Karpas-422 (cell line): ENCODE results near the gene DMGDH. TPM values are rescaled to one million over a fixed set of nuclear protein-coding genes. Genes with fewer than 3 reads are reported as not detected.
"Not testable (repeated sequence)": the region's sequence is repeated elsewhere in the genome, so short reads cannot be mapped to it uniquely, and the experiment has no call there.

Experiments used
- DNase-seq: peaks from one replicate; pipeline ENCODE4 v3.0.0-alpha.2; 2015
- H2AFZ ChIP-seq: fragments of 200-600 bp; sonication (generic); 2 replicates; pipeline ENCODE4 v1.6.1; 2014; ENCODE audit warnings: antibody characterized with exemption, low read length, mixed read lengths
- H3K27ac ChIP-seq: fragments of 200-600 bp; sonication (generic); 2 replicates; pipeline ENCODE4 v1.5.1; 2014; ENCODE audit warnings: mild to moderate bottlenecking, low read length, moderate library complexity
- H3K27me3 ChIP-seq: fragments of 200-600 bp; sonication (generic); 2 replicates; pipeline ENCODE4 v1.6.1; 2014; ENCODE audit warnings: low read length, mixed read lengths
- H3K36me3 ChIP-seq: fragments of 200-600 bp; sonication (generic); 2 replicates; pipeline ENCODE4 v1.6.1; 2014; ENCODE audit warnings: low read length, mixed read lengths; ENCODE audit not compliant: insufficient read depth
- H3K4me1 ChIP-seq: fragments of 200-600 bp; sonication (generic); 2 replicates; pipeline ENCODE4 v1.6.1; 2014; ENCODE audit warnings: mild to moderate bottlenecking, low read length, mixed read lengths
- H3K4me2 ChIP-seq: fragments of 200-600 bp; sonication (generic); 2 replicates; pipeline ENCODE4 v1.6.1; 2014; ENCODE audit warnings: low read length, low read depth, mild to moderate bottlenecking; ENCODE audit not compliant: poor library complexity, severe bottlenecking
- H3K4me3 ChIP-seq: fragments of 200-600 bp; sonication (generic); 2 replicates; pipeline ENCODE4 v1.5.1; 2014; ENCODE audit warnings: mild to moderate bottlenecking, antibody characterized with exemption, low read length, mixed read lengths
- H3K79me2 ChIP-seq: fragments of 200-600 bp; sonication (generic); 2 replicates; pipeline ENCODE4 v1.6.1; 2014; ENCODE audit warnings: mild to moderate bottlenecking, low read length, mixed read lengths
- H3K9ac ChIP-seq: fragments of 200-600 bp; sonication (generic); 2 replicates; pipeline ENCODE4 v1.6.0; 2014; ENCODE audit warnings: low read length
- H3K9me2 ChIP-seq: fragments of 200-600 bp; sonication (generic), shearing (Covaris generic); replicated peaks from 2 replicates; pipeline ENCODE4 v1.6.0; 2014; ENCODE audit warnings: mild to moderate bottlenecking, low read length, moderate library complexity; ENCODE audit not compliant: insufficient read depth
- H3K9me3 ChIP-seq: fragments of 300-700, 200-600 bp; sonication (generic); 2 replicates; pipeline ENCODE4 v1.6.1; 2014; ENCODE audit warnings: low read length, mixed read lengths
- H4K20me1 ChIP-seq: fragments of 200-600 bp; sonication (generic); 2 replicates; pipeline ENCODE4 v1.6.1; 2014; ENCODE audit warnings: mild to moderate bottlenecking, antibody characterized with exemption, low read length, low read depth; ENCODE audit not compliant: insufficient read depth
- total RNA-seq: library from RNA; depleted of rRNA; stranded (reverse); fragments of >200 nt; shearing (Covaris generic); gene quantifications from 2 replicates; pipeline ENCODE4 v1.2.3, GENCODE V29; 2014; ENCODE audit warnings: low replicate concordance

The DMGDH gene
- total RNA-seq, 1 experiment from 2014 or later = not detected

DNA sequence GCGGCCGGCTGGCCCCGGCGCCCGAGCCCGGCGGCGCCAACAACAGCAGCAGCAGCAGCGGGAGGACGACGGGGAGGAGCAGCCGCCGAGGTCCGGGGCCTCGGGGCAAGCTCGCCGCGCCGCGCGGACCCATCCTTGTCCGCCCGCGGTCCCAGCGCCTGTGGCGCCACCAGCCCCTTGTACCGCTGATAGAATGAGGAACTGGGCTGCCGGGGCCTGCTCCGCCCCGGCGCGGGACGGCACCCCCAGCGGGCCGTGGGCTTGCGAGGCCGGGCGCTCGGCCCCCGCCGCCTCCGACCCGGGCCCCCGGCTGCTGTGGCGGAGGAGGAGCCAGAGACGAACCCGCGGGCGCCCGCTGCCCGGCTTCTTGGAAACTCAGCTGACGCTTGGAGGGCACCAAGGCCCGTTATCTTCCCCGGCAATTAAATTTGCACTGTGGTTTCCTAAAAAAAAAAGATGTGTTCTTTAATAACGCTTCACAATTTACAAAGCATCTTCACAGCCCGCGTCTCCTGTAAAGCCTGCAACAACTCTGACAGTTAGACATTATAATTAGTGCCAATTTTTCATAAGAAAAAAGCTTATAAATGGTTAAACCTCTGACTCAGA, 84.3 kb downstream of the DMGDH start, which contains the start of gene ARSB:
Gene ARSB (minus strand): TSS at position 195 of the 609 bp plus-strand sequence. CDS start 62 bp downstream, at position 133.
- DNase-seq = peak; percentile 81
- H3K9ac ChIP-seq = peak within 1 kb of the TSS; percentile 80
- H3K4me1 ChIP-seq = peaks cover 18% of the 10 kb centered on the region
- H3K79me2 ChIP-seq = no peaks in the 10 kb centered on the region
- H3K9me3 ChIP-seq = no peaks in the 10 kb centered on the region
- peak within 1 kb of the TSS; percentile 97 for H2AFZ ChIP-seq
- H3K9me2 ChIP-seq = no peaks in the 10 kb centered on the region
- no peak within 1 kb of the TSS for H3K27ac ChIP-seq
- peak within 1 kb of the TSS; percentile 90 for H3K4me2 ChIP-seq
- no peaks in the 10 kb centered on the region for H4K20me1 ChIP-seq
- peak within 1 kb of the TSS; percentile 70 for H3K4me3 ChIP-seq
- no peaks in the 10 kb centered on the region for H3K27me3 ChIP-seq
- no peaks in the 10 kb centered on the region for H3K36me3 ChIP-seq

DNA sequence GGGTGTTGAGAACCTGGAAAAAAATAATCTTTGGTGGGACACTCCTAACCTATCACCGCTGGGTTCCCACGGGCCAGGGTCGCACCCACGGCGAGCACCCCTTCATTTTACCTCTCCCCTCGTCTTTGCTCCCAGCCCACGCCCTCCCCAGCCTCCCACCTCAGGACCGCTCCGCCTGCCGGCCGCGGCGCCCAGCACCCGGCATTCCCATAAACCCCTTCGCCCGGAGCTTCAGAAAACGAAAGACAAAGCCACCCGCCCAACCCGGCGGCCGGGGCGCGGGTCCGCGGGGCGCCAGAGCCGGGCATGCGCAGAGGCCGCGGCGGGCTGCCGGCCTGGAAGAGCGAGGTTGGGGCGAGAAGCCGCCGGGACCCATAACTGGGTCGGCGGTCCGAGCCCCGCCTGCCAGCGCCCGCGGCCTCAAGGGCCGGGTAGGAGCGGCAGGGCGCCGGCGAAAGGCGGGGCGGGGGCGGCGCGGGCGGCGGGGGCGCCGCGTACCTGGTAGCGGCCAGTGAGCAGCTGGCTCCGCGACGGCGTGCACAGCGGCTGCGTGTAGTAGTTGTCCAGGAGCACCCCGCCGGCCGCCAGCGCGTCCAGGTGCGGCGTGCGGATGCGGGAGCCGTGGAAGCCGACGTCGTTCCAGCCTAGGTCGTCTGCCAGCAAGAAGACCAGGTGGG, 84.9 kb downstream of the DMGDH start:
- Histone ChIP-seq H3K9ac (peak overlapping the region; percentile 80), H3K9me2 (no peaks in the 10 kb centered on the region), H3K27ac (no peak overlapping the region), H3K4me1 (peaks cover 18% of the 10 kb centered on the region), H2AFZ (peak overlapping the region; percentile 97), H4K20me1 (no peaks in the 10 kb centered on the region), H3K79me2 (no peaks in the 10 kb centered on the region), H3K27me3 (no peaks in the 10 kb centered on the region), H3K36me3 (no peaks in the 10 kb centered on the region), H3K4me2 (peak overlapping the region; percentile 90), H3K4me3 (peak overlapping the region; percentile 70), H3K9me3 (no peaks in the 10 kb centered on the region)
- peak; percentile 87 for DNase-seq

DNA sequence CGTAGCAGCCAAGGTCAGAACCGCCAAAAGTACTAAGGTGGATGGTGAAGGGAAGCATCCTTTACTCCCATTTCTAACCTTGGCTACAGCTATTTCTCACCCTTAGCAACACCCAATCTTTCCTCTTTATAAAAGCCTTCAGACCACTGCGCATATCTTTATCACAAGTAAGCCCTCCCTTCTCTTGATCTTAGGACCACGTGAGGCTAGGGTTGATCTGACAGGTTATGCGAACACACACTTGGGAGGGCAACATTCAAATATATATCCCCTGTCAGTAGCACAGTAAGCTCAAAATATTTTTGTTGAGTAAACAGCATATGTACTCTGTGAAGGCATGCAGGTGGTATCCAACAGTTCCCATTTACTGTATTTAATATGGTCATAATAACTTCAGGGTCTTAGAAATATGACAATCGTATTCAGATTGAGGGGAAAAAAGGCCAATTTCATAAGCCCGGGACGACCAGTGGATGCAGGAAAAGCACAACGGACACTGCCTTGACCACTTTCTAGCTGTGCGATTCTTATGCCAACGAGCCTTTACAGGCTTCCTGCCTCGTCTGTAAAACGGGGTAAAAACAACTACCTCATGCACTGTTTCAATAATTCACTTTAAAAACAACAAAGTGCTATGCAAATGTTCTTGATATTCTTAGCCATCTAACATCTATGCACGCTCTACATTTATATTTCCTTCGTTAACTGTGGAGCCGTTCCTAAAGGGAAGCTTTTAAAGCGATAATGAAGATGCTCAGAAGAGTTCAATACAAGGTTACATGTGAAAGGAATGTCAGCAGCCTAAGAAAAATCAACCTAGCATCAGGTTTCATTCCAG, 85.7 kb downstream of the DMGDH start:
- H3K27me3 ChIP-seq = no peaks in the 10 kb centered on the region
- DNase-seq = peak; percentile 56
- peak overlapping the region; percentile 80 for H3K9ac ChIP-seq
- H3K36me3 ChIP-seq = no peaks in the 10 kb centered on the region
- H3K4me2 ChIP-seq = peak overlapping the region; percentile 90
- no peaks in the 10 kb centered on the region for H3K9me2 ChIP-seq
- peak overlapping the region; percentile 97 for H2AFZ ChIP-seq
- H3K4me1 ChIP-seq = peaks cover 18% of the 10 kb centered on the region
- no peaks in the 10 kb centered on the region for H4K20me1 ChIP-seq
- H3K27ac ChIP-seq = no peak overlapping the region
- peak overlapping the region; percentile 70 for H3K4me3 ChIP-seq
- no peaks in the 10 kb centered on the region for H3K79me2 ChIP-seq
- H3K9me3 ChIP-seq = no peaks in the 10 kb centered on the region

DNA sequence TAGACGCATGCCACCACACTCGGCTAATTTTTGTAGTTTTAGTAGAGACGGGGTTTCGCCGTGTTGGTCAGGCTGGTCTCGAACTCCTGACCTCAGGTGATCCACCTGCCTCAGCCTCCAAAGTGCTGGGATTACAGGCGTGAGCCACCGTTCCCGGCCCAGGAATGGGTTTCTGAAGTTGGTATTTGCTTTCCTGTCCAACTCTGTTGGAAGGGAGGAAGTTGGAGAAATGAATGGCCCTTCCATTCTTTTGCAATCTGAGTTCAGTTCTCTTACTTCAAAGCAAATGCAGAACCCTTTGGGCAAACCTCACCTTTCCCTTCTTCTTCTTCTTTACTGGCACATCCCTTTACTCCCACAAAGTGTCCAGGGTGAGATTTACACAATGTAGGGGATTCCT, 86.3 kb downstream of the DMGDH start:
- H3K27ac ChIP-seq, H3K9me2 ChIP-seq, H3K9ac ChIP-seq, H3K9me3 ChIP-seq, H3K79me2 ChIP-seq, H4K20me1 ChIP-seq, DNase-seq, H3K36me3 ChIP-seq, H3K27me3 ChIP-seq: not testable (repeated sequence)
- peaks cover 18% of the 10 kb centered on the region for H3K4me1 ChIP-seq
- H3K4me2 ChIP-seq = peak overlapping the region; percentile 90
- H3K4me3 ChIP-seq = peak overlapping the region; percentile 70
- H2AFZ ChIP-seq = peak overlapping the region; percentile 97; the same call in 1 of the 2 replicates

DNA sequence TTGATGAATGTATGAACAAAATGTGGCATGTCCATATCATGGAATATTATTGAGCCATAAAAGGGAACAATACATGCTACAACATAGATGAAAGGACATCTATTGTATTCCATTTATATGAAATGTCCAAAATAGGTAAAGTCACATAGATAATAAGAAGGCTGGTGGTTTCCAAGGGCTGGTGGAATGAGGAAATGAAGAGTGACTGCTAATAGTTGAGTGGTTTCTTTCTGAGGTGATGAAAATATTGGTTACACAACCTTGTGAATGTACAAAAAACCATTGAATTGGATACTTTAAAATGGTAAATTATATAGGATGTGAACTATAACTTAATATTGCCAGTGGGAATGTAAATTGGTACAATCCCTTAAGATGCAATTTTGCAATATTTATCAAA, 89.6 kb downstream of the DMGDH start:
- H3K4me1 ChIP-seq = peaks cover 15% of the 10 kb centered on the region
- H3K9me2 ChIP-seq = no peaks in the 10 kb centered on the region
- no peak for DNase-seq
- no peaks in the 10 kb centered on the region for H3K9me3 ChIP-seq
- no peak overlapping the region for H3K27ac ChIP-seq
- H3K79me2 ChIP-seq = no peaks in the 10 kb centered on the region
- H3K9ac ChIP-seq = no peak overlapping the region
- no peaks in the 10 kb centered on the region for H3K36me3 ChIP-seq
- no peaks in the 10 kb centered on the region for H3K27me3 ChIP-seq
- H3K4me2 ChIP-seq = no peak overlapping the region
- no peaks in the 10 kb centered on the region for H4K20me1 ChIP-seq
- H2AFZ ChIP-seq = no peak overlapping the region
- H3K4me3 ChIP-seq = no peak overlapping the region

DNA sequence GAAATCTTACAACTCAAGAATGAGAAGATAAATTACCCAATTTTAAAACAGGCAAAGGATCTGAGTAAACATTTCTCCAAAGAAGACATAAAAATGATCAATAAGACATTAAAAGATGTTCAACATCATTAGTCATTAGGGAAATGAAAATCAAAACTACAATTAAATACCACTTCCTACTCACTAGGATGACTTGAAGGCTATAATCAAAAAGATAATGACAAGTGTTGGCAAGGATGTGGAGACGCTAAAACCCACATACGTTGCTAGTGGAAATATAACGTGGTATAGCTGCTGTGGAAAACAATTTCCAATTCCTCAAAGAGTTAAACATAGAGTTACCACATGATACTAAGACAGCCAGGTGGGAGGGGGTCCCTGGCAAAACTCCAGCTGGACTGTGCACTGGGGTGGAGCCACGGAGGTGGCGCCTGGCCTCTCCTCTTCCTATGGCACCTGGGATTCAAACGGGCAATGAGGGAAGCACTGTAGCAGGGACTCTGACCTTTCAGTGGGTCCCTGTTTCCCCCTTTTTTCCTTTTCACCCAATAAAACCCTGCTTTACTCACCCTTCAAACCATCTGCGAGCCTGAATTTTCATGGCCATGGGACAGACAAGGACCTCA, 90.2 kb downstream of the DMGDH start:
- H3K36me3 ChIP-seq = no peaks in the 10 kb centered on the region
- no peak overlapping the region for H3K4me3 ChIP-seq
- no peak overlapping the region for H3K4me2 ChIP-seq
- H3K9ac ChIP-seq = no peak overlapping the region
- no peak for DNase-seq
- H4K20me1 ChIP-seq = no peaks in the 10 kb centered on the region
- H3K27ac ChIP-seq = no peak overlapping the region
- no peaks in the 10 kb centered on the region for H3K9me3 ChIP-seq
- H3K4me1 ChIP-seq = peaks cover 15% of the 10 kb centered on the region
- no peaks in the 10 kb centered on the region for H3K27me3 ChIP-seq
- H3K9me2 ChIP-seq = no peaks in the 10 kb centered on the region
- no peaks in the 10 kb centered on the region for H3K79me2 ChIP-seq
- no peak overlapping the region for H2AFZ ChIP-seq

DNA sequence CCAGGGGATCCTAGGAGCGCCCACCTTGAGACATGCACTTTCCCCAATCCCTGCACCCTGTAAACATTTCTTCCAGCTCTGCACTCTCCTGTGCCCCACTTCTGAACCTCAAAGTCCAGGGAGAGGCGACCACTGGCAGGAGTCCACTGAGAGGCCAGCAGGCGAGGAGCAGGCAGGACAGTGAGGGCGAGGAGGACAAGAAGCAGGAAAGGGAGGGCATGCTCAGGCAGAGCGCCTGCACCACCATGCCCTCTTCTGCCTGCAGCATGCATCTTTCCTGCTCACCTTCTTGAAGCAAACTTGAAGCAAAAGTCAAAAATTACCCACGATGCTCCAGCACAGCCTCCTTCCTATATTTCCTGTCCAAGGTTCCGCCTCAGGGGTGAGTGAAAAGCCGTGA, 94.4 kb downstream of the DMGDH start:
- no peak for DNase-seq
- H3K36me3 ChIP-seq = no peaks in the 10 kb centered on the region
- no peak overlapping the region for H3K9ac ChIP-seq
- H3K4me1 ChIP-seq = peaks cover 4% of the 10 kb centered on the region
- no peak overlapping the region for H3K4me3 ChIP-seq
- no peaks in the 10 kb centered on the region for H3K9me3 ChIP-seq
- H3K4me2 ChIP-seq = no peak overlapping the region
- H3K79me2 ChIP-seq = no peaks in the 10 kb centered on the region
- H3K27me3 ChIP-seq = no peaks in the 10 kb centered on the region
- no peaks in the 10 kb centered on the region for H4K20me1 ChIP-seq
- no peak overlapping the region for H3K27ac ChIP-seq
- H3K9me2 ChIP-seq = no peaks in the 10 kb centered on the region
- H2AFZ ChIP-seq = no peak overlapping the region

DNA sequence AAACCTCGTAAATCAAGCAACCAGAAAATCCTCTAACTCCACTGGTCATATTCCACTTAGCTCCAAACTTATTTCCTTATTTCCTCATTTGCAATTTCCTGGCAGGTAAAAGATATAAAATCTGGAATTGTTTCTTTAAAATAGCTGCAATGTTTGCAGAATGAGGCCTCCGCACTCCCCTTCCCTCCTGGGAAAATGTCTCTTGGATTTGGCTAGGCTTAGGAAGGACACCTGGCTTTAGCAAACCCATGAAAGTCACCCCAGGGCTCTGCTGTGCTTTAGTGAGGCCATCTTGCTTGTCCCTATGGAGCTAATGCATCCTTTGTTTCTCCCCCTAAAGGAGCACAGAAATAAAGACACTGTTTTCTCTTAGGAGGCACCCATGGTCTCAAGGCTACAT, 94.9 kb downstream of the DMGDH start:
- Histone ChIP-seq H4K20me1 (no peaks in the 10 kb centered on the region), H3K9me2 (no peaks in the 10 kb centered on the region), H3K9ac (no peak overlapping the region), H3K79me2 (no peaks in the 10 kb centered on the region), H3K9me3 (no peaks in the 10 kb centered on the region), H3K36me3 (no peaks in the 10 kb centered on the region), H3K4me2 (no peak overlapping the region), H3K27ac (no peak overlapping the region), H3K4me1 (peaks cover 4% of the 10 kb centered on the region), H2AFZ (no peak overlapping the region), H3K4me3 (no peak overlapping the region), H3K27me3 (no peaks in the 10 kb centered on the region)
- no peak for DNase-seq
